Cardiac fibroblast (primary cell): ENCODE data around the gene STX8.
"Not testable (repeated sequence)": the region's sequence is repeated elsewhere in the genome, so short reads cannot be mapped to it uniquely, and the experiment has no call there.

Experiments used
- DNase-seq, 2 donors: peaks; one replicate each; pipeline versions ENCODE4 v3.0.0 to v3.0.0-alpha.2; 2010; ENCODE audit warnings: low read depth in 2 of 2
- H3K4me3 ChIP-seq, 2 donors: replicated peaks in 1 of 2; 1 replicate in 1 of 2; 2 replicates in 1 of 2; pipeline ENCODE4 v1.5.1; 2011; ENCODE audit warnings: low read depth in 2 of 2, low read length in 2 of 2, mild to moderate bottlenecking in 2 of 2, moderate library complexity in 1 of 2
- CTCF ChIP-seq: IDR thresholded peaks from one replicate; pipeline ENCODE4 v1.5.1; 2011; ENCODE audit warnings: low read depth, mild to moderate bottlenecking, low read length, inconsistent platforms

Gene STX8

GRCh38 chr17:9554715-9555114 lies 20.9 kb downstream of the STX8 start:
- peak; percentile 63 to 67 for DNase-seq
- H3K4me3 ChIP-seq, result not testable (repeated sequence)
- TF ChIP-seq CTCF, result peak; percentile 50

GRCh38 chr17:9553596-9553995 lies 22.0 kb downstream of the STX8 start:
- no peak for DNase-seq
- H3K4me3 ChIP-seq, result no peak overlapping the region
- no peak for TF ChIP-seq CTCF

GRCh38 chr17:9553181-9553580 lies 22.4 kb downstream of the STX8 start:
- H3K4me3 ChIP-seq, result no peak overlapping the region
- no peak for DNase-seq
- TF ChIP-seq CTCF, result no peak

- TF ChIP-seq CTCF, result no peak
- DNase-seq, result no peak
- no peak overlapping the region for H3K4me3 ChIP-seq
Measured at GRCh38 chr17:9549215-9549614, 26.4 kb downstream of the STX8 start.

GRCh38 chr17:9544221-9544620 lies 31.4 kb downstream of the STX8 start:
- H3K4me3 ChIP-seq, result no peak overlapping the region
- no peak for TF ChIP-seq CTCF
- no peak for DNase-seq

GRCh38 chr17:9541718-9542117 lies 33.9 kb downstream of the STX8 start:
- no peak for TF ChIP-seq CTCF
- no peak overlapping the region for H3K4me3 ChIP-seq
- DNase-seq, result no peak

- no peak for DNase-seq
- H3K4me3 ChIP-seq, result no peak overlapping the region
- no peak for TF ChIP-seq CTCF
Measured at GRCh38 chr17:9538626-9539025, 37.0 kb downstream of the STX8 start.
